ENCODE results near the gene TMEM232. TPM values are rescaled to one million over a fixed set of nuclear protein-coding genes. Genes with fewer than 3 reads are reported as not detected.

Gene TMEM232
- total RNA-seq, 1 experiment from 2014 or later, result 1.6 TPM

- WGBS (ENCODE audit: extremely low coverage, insufficient read length, low lambda C conversion rate), result no CpG with 5 or more reads among the region's 62 CpGs
- DNase-seq, result peak; percentile 91
- no peak within 1 kb of the TSS for H4K8ac ChIP-seq (replicated peaks; ENCODE audit: insufficient read length, low read depth, low read length)
- H3K27ac Mint-ChIP-seq, result peak within 1 kb of the TSS; percentile 73 to 89 (median 85); a peak in 5 of 7 replicates
- H4K5ac ChIP-seq (ENCODE audit: insufficient read length, low read depth, low read length), result no peak within 1 kb of the TSS
- no peak within 1 kb of the TSS for H2BK5ac ChIP-seq (ENCODE audit: insufficient read length, low read length)
- no peak for TF ChIP-seq CTCF (conservative IDR thresholded peaks at IDR 0.05)
- H3K79me2 ChIP-seq (ENCODE audit: insufficient read depth, low read length), result no peaks in the 10 kb centered on the region
- no peak within 1 kb of the TSS for H3K56ac ChIP-seq (ENCODE audit: insufficient read length, low read depth, low read length)
- H2BK20ac ChIP-seq (ENCODE audit: low read depth, low read length, poor library complexity, severe bottlenecking), result no peak within 1 kb of the TSS
- no peak within 1 kb of the TSS for H2BK120ac ChIP-seq (ENCODE audit: low read depth, low read length, poor library complexity, severe bottlenecking)
- peaks cover 9% of the 10 kb centered on the region for H3K23me2 ChIP-seq (ENCODE audit: insufficient read length, low read depth, low read length, poor library complexity, severe bottlenecking)
- 0 out of 2 replicates have a peak, but pooled peaks cover 2% of the 10 kb centered on the region for H3K4me1 ChIP-seq (ENCODE audit: insufficient read depth, low read length)
- H3K4ac ChIP-seq (ENCODE audit: low read depth, low read length), result no peak within 1 kb of the TSS
- H3K27me3 ChIP-seq (ENCODE audit: insufficient read depth, low read length), result no peaks in the 10 kb centered on the region
- H3K18ac ChIP-seq (ENCODE audit: insufficient read length, low read depth, low read length), result no peak within 1 kb of the TSS
- no peak within 1 kb of the TSS for H2BK15ac ChIP-seq (ENCODE audit: low read depth, low read length)
- H3T11ph ChIP-seq (ENCODE audit: low read length), result no peak within 1 kb of the TSS
- peaks cover 9 to 12% of the 10 kb centered on the region in 2 experiments for H3K4me1 Mint-ChIP-seq
- H3K4me3 Mint-ChIP-seq, result peak within 1 kb of the TSS; percentile 87 to 95
- no peak within 1 kb of the TSS for H3K27ac ChIP-seq (ENCODE audit: insufficient read length, low read depth, low read length)
- no peak within 1 kb of the TSS for H4K91ac ChIP-seq (ENCODE audit: insufficient read length, low read depth, low read length)
- H2AFZ ChIP-seq (ENCODE audit: low read length), result peak within 1 kb of the TSS; percentile 91
- H2AK5ac ChIP-seq (ENCODE audit: insufficient read length, low read length), result no peak within 1 kb of the TSS
- H3K4me2 ChIP-seq (ENCODE audit: insufficient read depth, insufficient read length, low read length), result peak within 1 kb of the TSS; percentile 90
- no peaks in the 10 kb centered on the region; a peak in 1 of 7 replicates for H3K36me3 Mint-ChIP-seq (ENCODE audit: insufficient read depth in 1 of 3, low read depth in 3 of 3)
- H3K9me3 ChIP-seq (ENCODE audit: control insufficient read depth, low read depth, low read length), result no peaks in the 10 kb centered on the region
- no peak within 1 kb of the TSS for H3K23ac ChIP-seq (ENCODE audit: insufficient read length, low read depth, low read length)
- peak within 1 kb of the TSS; percentile 2; the same call in 1 of the 2 replicates for H3K14ac ChIP-seq (ENCODE audit: insufficient read depth, low read length)
- H3K79me1 ChIP-seq (ENCODE audit: insufficient read depth, low read depth, low read length, poor library complexity, severe bottlenecking), result no peaks in the 10 kb centered on the region
- no peaks in the 10 kb centered on the region for H4K20me1 ChIP-seq (ENCODE audit: control insufficient read depth, insufficient read depth, insufficient read length)
- H3K9ac ChIP-seq (ENCODE audit: extremely low read depth, insufficient read length, low read length), result peak within 1 kb of the TSS; percentile 65
- no peak within 1 kb of the TSS for H2BK12ac ChIP-seq (ENCODE audit: insufficient read length, low read depth, low read length)
- no peaks in the 10 kb centered on the region for H3K9me3 Mint-ChIP-seq
- peaks cover 24% of the 10 kb centered on the region for H3K27me3 Mint-ChIP-seq (ENCODE audit: low read depth)
These were observed 12.6 kb upstream of the TMEM232 start, which contains the start of gene SLC25A46 for GRCh38 chr5:110738812-110739651. Gene SLC25A46 (plus strand): TSS chr5:110739007. CDS start chr5:110739120, 113 bp downstream.

Measured in H9 (cell line).